Lower lobe of right lung (tissue), 2 donors: Measurements from ENCODE around the gene SH3PXD2A. TPM values are rescaled to one million over a fixed set of nuclear protein-coding genes. Genes with fewer than 3 reads are reported as not detected.
"Not testable (repeated sequence)": the region's sequence is repeated elsewhere in the genome, so short reads cannot be mapped to it uniquely, and the experiment has no call there.

ENCODE experiments used
- ATAC-seq, 2 donors: fragments of 200-7000 bp; cut with Tn5 transposase; one replicate each; pipeline ENCODE4 v1.9.1; 2020 to 2022; ENCODE audit warnings: mild to moderate bottlenecking in 2 of 2, moderate library complexity in 2 of 2
- DNase-seq: peaks from one replicate; pipeline ENCODE4 v3.0.0-alpha.2; 2020
- H3K27ac ChIP-seq: fragments of 200-600 bp; one replicate; pipeline ENCODE4 v1.8.0; 2022
- H3K27me3 ChIP-seq: fragments of 200-600 bp; one replicate; pipeline ENCODE4 v1.8.0; 2022; ENCODE audit warnings: low read depth
- H3K36me3 ChIP-seq: fragments of 200-600 bp; one replicate; pipeline ENCODE4 v1.8.0; 2022; ENCODE audit warnings: mild to moderate bottlenecking
- H3K4me1 ChIP-seq: fragments of 200-600 bp; one replicate; pipeline ENCODE4 v1.8.0; 2022
- H3K4me3 ChIP-seq: fragments of 200-600 bp; one replicate; pipeline ENCODE4 v1.8.0; 2022; ENCODE audit warnings: mild to moderate bottlenecking
- H3K9me3 ChIP-seq: fragments of 200-600 bp; one replicate; pipeline ENCODE4 v1.8.0; 2022
- CTCF ChIP-seq: fragments of 200-600 bp; IDR thresholded peaks from one replicate; pipeline ENCODE4 v1.8.0; 2022; ENCODE audit warnings: antibody characterized with exemption, mild to moderate bottlenecking
- intact Hi-C: fragments of 100-400 bp; cut with DNase I; formaldehyde crosslinking; loops from one replicate; pipeline ENCODE4 v1.11.0; 2022
- total RNA-seq: library from RNA; stranded (reverse); fragmentation: NEBNext Ultra II Directional; extraction: Animal tissue kit (Norgen Biotek cat#: 25700); gene quantifications from one replicate; pipeline ENCODE4 v1.2.1, GENCODE V29; 2021
- donor health status: DM: no; HTN: yes; CAD: no; lungs with severe emphysema.

SH3PXD2A gene
- total RNA-seq, 1 donor from 2014 or later: 34.8 TPM

GRCh38 chr10:103613616-103614015 lies 241.8 kb downstream of the SH3PXD2A start:
- Histone ChIP-seq H3K27me3 (no peaks in the 10 kb centered on the region), H3K4me3 (no peak overlapping the region), H3K4me1 (peaks cover 38% of the 10 kb centered on the region), H3K27ac (no peak overlapping the region), H3K9me3 (no peaks in the 10 kb centered on the region), H3K36me3 (peaks cover 56% of the 10 kb centered on the region)
- ATAC-seq (no peak), DNase-seq (no peak)
- intact Hi-C loops: loop anchor here (10.0 kb wide), 1 partner anchor 71 kb away; no protein-coding TSS in a partner anchor
- no peak for TF ChIP-seq CTCF

- Histone ChIP-seq H3K36me3 (peaks cover 56% of the 10 kb centered on the region), H3K4me3 (no peak overlapping the region), H3K4me1 (peaks cover 32% of the 10 kb centered on the region), H3K9me3 (no peaks in the 10 kb centered on the region), H3K27ac (no peak overlapping the region), H3K27me3 (no peaks in the 10 kb centered on the region)
- DNase-seq: no peak
- no peak for TF ChIP-seq CTCF
- intact Hi-C loops: loop anchor here (10.0 kb wide), 1 partner anchor 72 kb away; no protein-coding TSS in a partner anchor
- peak; percentile 49 to 60 for ATAC-seq
Observed at GRCh38 chr10:103612462-103613365, 242.7 kb downstream of the SH3PXD2A start.

GRCh38 chr10:103610921-103611511 lies 244.4 kb downstream of the SH3PXD2A start:
- Histone ChIP-seq H3K27me3 (no peaks in the 10 kb centered on the region), H3K4me3 (no peak overlapping the region), H3K4me1 (peaks cover 15% of the 10 kb centered on the region), H3K36me3 (peaks cover 46% of the 10 kb centered on the region), H3K27ac (no peak overlapping the region), H3K9me3 (no peaks in the 10 kb centered on the region)
- DNase-seq (no peak), ATAC-seq (no peak)
- no peak for TF ChIP-seq CTCF
- intact Hi-C loops: loop anchor here (10.0 kb wide), 1 partner anchor 74 kb away; no protein-coding TSS in a partner anchor

GRCh38 chr10:103610083-103610472 lies 245.3 kb downstream of the SH3PXD2A start:
- Histone ChIP-seq H3K4me1 (peaks cover 13% of the 10 kb centered on the region), H3K4me3 (no peak overlapping the region), H3K27me3 (no peaks in the 10 kb centered on the region), H3K9me3 (no peaks in the 10 kb centered on the region), H3K36me3 (peaks cover 53% of the 10 kb centered on the region), H3K27ac (no peak overlapping the region)
- TF ChIP-seq CTCF: no peak
- intact Hi-C loops: loop anchor here (10.0 kb wide), 1 partner anchor 75 kb away; no protein-coding TSS in a partner anchor
- DNase-seq: no peak
- no peak for ATAC-seq

GRCh38 chr10:103609231-103610082 lies 245.9 kb downstream of the SH3PXD2A start:
- DNase-seq (no peak), ATAC-seq (no peak)
- Histone ChIP-seq H3K4me3 (no peak overlapping the region), H3K27ac (no peak overlapping the region), H3K9me3 (no peaks in the 10 kb centered on the region), H3K27me3 (no peaks in the 10 kb centered on the region), H3K36me3 (peaks cover 59% of the 10 kb centered on the region), H3K4me1 (peaks cover 6% of the 10 kb centered on the region)
- intact Hi-C loops: loop anchor here (10.0 kb wide), 1 partner anchor 75 kb away; no protein-coding TSS in a partner anchor
- no peak for TF ChIP-seq CTCF

GRCh38 chr10:103608056-103608455 lies 247.3 kb downstream of the SH3PXD2A start:
- H3K27me3 ChIP-seq, H3K27ac ChIP-seq, ATAC-seq, H3K4me3 ChIP-seq, H3K9me3 ChIP-seq, H3K4me1 ChIP-seq, intact Hi-C loops: not testable (repeated sequence)
- H3K36me3 ChIP-seq: peaks cover 62% of the 10 kb centered on the region
- DNase-seq: peak; percentile 6

- H3K4me1 ChIP-seq, intact Hi-C loops, H3K27me3 ChIP-seq, H3K9me3 ChIP-seq, H3K27ac ChIP-seq, H3K4me3 ChIP-seq, DNase-seq, ATAC-seq: not testable (repeated sequence)
- H3K36me3 ChIP-seq: peaks cover 62% of the 10 kb centered on the region
Observed at GRCh38 chr10:103607051-103607450, 248.3 kb downstream of the SH3PXD2A start.

GRCh38 chr10:103606097-103606438 lies 249.3 kb downstream of the SH3PXD2A start:
- H3K9me3 ChIP-seq, DNase-seq, H3K27ac ChIP-seq, ATAC-seq, H3K4me1 ChIP-seq, H3K27me3 ChIP-seq, intact Hi-C loops, H3K4me3 ChIP-seq: not testable (repeated sequence)
- H3K36me3 ChIP-seq: peaks cover 57% of the 10 kb centered on the region
